HG03045 (cell line): ENCODE measurements around the gene AACS.
"Not testable (repeated sequence)": the region's sequence is repeated elsewhere in the genome, so short reads cannot be mapped to it uniquely, and the experiment has no call there.

ENCODE experiments used
- ATAC-seq: cut with Tn5 transposase; IDR thresholded peaks from one replicate; pipeline ENCODE4 v1.9.1; 2021; ENCODE audit warnings: mild to moderate bottlenecking, moderate library complexity; ENCODE audit not compliant: unreplicated experiment

AACS gene

DNA sequence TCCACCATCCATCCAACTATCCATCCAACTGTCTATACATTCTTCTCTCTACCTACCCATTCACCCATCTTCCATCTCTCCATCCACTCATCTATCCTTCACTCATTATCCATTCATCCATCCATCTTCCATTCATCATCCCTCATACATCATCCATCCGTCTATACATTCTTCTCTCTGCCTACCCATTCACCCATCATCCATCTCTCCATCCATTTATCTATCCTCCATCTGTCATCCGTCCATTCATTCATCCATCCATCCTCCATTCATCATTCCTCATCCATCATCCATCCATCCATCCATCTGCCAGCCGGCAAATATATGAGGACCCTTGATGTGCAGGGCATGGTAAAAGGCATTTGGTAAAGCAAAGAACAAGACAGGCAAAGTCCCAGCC is 25.2 kb downstream of the AACS start:
- no peak for ATAC-seq

- no peak for ATAC-seq
Observed at GRCh38 chr12:125091401-125091800, 26.2 kb downstream of the AACS start.

DNA sequence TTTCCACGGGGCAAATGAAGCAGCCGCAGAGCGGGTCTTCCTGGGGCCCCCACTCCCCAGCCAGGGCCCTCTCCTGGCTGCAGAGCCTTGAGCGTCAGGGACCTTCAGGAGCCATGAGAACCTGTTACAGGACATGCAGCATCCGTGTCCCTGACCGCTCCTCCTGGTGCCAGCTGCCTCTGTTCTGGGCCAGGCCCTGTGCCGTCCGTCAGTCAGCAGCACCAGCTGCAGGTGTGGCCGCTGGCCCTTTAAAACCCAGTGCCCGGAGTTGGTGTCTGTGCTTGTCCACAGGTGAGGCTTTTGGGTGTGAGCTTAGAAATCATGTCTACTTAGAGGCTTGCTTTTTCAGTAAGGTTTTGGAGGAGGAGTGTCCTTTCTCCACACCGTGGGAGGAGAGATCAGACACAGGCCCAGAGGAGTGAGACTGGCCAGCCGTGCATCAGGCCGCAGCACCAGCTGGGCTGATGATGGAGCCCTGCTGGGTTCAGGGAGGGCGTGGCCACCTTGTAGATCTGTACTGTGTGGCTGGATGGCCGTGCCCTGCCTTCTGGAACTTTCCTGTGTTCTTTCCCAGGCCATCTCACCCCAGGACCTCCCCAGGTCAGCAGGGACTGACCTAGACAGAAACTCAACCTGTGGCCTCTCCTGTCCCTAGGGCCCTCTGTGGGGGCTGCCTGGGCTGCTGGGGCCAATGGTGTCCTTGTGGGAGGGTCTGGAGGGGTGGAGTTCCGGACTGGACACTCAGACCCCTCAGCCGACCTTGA is 27.1 kb downstream of the AACS start:
- no peak for ATAC-seq

GRCh38 chr12:125092872-125093680 is 27.8 kb downstream of the AACS start:
- no peak for ATAC-seq

GRCh38 chr12:125093681-125094330 is 28.6 kb downstream of the AACS start:
- no peak for ATAC-seq

GRCh38 chr12:125096894-125097293 is 31.7 kb downstream of the AACS start:
- ATAC-seq: no peak

GRCh38 chr12:125097427-125097826 is 32.2 kb downstream of the AACS start:
- ATAC-seq: no peak

GRCh38 chr12:125098676-125099408 is 33.6 kb downstream of the AACS start:
- ATAC-seq: no peak

DNA sequence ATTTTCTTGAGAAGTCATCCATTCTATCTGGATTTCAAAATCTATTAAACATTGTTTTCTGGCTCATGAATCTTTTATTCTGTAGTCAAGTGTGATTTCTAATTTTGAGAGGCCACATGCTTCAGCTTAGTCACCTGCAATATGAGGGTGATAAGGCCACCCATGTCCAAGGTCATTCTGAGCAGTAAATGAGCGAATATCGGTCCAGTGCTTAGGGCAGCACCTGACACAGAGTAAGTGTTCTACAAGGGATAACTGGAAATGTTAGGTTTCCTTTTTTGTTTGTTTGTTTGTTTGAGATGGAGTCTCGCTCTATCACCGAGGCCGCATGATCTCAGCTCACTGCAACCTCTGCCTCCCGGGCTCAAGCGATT is 34.2 kb downstream of the AACS start:
- no peak for ATAC-seq

GRCh38 chr12:125100551-125101434 is 35.6 kb downstream of the AACS start:
- ATAC-seq: no peak

DNA sequence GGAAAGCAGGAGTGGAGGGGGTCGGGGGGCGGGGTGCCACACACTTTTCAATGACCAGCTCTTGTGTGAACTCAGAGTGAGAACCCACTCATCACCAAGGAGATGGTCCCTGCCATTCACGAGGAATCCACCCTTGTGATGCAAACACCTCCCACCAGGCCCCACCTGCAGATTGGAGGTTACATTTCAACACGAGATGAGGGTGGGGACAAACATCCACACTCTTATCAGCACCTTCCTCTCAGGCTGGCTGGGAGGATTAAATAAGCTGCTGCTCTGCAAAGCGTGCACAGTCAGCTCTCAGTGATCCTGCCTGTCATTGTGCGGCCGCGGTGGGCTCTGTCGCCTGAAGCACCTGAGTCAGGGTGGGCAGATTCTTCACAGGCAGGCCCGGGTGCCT is 39.7 kb downstream of the AACS start:
- no peak for ATAC-seq

GRCh38 chr12:125105600-125105999 is 40.4 kb downstream of the AACS start:
- ATAC-seq: no peak

- ATAC-seq: no peak
Observed at GRCh38 chr12:125110641-125111360, 45.6 kb downstream of the AACS start.

- ATAC-seq: no peak
Observed at GRCh38 chr12:125111403-125111802, 46.2 kb downstream of the AACS start.

DNA sequence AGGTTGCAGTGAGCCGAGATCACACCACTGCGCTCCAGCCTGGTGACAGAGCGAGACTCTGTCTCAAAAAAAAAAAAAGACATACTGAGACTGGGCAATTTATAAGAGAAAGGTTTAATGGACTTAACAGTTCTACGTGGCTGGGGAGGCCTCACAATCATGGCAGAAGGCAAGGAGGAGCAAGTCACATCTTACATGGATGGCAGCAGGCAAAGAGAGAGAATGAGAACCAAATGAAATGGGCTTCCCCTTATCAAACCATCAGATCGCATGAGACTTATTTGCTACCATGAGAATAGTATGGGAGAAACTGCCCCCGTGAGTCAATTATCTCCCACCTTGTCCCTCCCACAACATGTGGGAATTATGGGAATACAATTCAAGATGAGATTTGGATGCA is 47.4 kb downstream of the AACS start:
- ATAC-seq: not testable (repeated sequence)

GRCh38 chr12:125113263-125113662 is 48.0 kb downstream of the AACS start:
- no peak for ATAC-seq

- ATAC-seq: no peak
Observed at GRCh38 chr12:125113789-125114188, 48.6 kb downstream of the AACS start.

GRCh38 chr12:125114365-125115141 is 49.3 kb downstream of the AACS start:
- peak; percentile 71 for ATAC-seq

DNA sequence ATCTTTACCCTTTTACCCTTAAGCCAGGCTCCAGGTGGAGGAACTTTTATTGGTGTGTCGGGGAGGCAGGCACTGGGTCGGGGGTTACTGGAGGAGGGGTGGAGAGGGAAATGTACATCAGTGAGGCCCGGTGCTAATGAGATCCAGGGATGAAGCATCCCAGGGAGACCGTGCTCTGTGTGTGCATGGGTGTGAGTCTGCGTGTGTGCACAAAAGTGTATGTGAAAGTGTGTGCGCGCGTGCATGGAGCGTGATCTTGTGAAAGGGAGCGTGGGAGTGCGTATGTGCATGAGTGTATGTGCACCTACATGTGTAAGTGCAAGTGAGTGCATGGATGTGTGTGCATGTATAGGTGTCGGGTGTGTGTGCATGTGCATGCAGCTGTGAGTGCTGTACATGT is 55.3 kb downstream of the AACS start:
- no peak for ATAC-seq
